Activated CD8-positive, alpha-beta memory T cell treated with anti-CD3 and anti-CD28 coated beads, Interleukin-2, amount 50 U/mL, for 1 hour (primary cell): ENCODE results near the gene SMIM41.

ENCODE experiments used
- DNase-seq: peaks from one replicate; pipeline ENCODE4 v3.0.0-alpha.2; 2020; ENCODE audit errors: extremely low read depth

The SMIM41 gene

GRCh38 chr12:52079576-52080402 lies at the start of gene SMIM41:
SMIM41 (plus strand) TSS chr12:52079704; CDS start chr12:52079780, 76 bp downstream.
- no peak for DNase-seq

GRCh38 chr12:52032446-52032803 lies 47.1 kb upstream of the SMIM41 start:
- DNase-seq = no peak

GRCh38 chr12:52032804-52033445 lies 46.6 kb upstream of the SMIM41 start:
- peak; percentile 82 for DNase-seq

DNA sequence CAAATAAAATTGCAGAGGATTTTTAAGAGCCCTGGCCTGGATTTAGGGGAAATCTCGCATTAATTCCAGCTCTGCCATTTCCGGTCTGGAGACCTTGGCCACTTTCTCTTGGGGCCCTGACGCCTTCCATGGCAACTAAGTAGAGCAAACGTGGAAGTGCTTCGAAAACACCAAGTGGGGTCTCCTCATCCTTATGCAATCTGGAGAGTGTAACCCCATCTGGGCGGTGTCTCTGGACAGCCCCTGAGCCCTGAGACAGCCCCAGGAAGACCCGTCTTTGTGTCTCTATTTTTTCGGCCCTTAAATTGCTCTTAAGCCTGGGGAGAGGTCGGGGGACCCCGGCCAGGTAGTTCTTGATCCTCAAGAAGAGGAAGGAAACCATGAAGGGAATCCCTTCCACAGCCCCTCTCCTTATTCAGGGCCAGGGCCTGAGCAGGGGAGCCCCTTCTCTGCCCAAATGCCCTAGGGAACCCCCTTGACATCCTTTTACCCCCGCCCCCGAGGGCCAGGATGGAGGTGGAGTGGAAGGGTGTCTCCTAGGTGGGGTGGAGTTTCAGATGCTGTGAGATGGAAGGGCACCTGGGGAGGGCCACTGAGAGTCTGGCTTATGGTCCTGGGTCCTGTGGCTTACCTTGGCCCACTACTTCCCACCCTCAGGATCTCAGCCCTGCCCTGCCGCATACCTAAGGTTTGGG lies 45.9 kb upstream of the SMIM41 start:
- no peak for DNase-seq

DNA sequence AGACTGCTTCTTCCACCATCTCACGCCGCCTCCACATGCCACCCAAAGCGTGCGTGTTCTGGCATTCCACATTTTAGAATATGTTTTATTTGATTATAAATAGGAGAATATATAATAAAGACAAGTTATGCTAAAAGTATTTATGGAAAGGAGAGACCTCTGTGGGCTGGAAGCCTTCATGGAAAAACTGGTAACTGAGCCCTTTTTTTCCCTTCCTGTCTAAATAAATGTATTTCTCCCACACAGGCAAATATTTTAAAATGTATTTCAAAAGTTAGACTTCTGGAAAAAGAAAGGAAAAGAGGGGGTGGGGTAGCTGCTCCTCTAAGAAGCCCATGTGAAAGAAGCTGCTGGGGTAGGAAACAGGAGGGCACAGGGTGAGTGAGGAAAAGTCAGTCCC lies 44.3 kb upstream of the SMIM41 start:
- no peak for DNase-seq

DNA sequence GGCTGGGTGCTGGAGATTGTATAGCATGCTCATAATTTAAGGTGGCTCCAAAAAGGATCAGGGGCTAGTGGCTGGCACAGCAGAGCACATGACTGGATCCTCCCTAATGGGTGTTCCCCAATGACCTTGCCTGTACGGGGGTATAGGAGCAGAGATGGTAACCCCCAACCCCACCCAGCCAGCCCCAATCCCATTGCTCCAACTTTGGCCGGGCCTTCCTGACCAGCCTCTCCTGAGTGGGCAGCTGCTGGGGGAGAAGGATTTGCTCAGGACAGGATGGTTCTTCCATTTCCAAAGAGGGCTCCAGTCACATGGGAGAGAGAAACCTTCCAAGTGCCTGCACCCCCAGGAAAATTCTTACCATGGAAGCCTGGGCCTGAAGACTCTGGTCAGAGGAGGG lies 43.6 kb upstream of the SMIM41 start:
- DNase-seq = no peak

DNA sequence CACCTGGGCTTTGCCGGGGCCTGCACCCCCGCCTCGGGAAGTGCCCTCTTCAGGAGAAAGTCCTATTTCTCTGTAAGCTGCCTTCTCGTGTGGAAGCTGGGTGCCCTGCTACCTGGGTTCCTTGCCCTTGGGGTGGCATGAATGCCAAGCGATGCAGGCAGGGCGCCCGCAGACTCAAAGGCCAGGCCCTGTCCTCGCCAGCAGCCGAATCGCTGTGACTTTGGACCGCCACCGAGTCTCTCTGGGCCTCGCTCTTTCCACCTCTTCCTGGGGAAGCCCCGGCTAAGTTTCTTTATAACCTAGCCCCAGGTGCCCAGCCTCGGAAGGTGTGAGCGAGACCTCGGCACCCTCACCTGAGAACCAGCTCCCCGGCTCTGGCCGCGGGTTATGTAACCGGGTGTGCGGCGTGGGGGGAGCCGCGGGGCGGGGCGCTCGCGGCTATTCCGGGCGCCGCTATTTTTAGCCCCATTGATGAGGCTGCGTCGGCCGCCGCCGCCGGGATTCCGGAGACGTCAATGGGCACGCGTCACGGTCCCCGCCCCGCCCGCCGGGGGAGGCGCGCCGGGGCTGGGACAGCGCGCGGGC lies 42.8 kb upstream of the SMIM41 start:
- DNase-seq = peak; percentile 83

DNA sequence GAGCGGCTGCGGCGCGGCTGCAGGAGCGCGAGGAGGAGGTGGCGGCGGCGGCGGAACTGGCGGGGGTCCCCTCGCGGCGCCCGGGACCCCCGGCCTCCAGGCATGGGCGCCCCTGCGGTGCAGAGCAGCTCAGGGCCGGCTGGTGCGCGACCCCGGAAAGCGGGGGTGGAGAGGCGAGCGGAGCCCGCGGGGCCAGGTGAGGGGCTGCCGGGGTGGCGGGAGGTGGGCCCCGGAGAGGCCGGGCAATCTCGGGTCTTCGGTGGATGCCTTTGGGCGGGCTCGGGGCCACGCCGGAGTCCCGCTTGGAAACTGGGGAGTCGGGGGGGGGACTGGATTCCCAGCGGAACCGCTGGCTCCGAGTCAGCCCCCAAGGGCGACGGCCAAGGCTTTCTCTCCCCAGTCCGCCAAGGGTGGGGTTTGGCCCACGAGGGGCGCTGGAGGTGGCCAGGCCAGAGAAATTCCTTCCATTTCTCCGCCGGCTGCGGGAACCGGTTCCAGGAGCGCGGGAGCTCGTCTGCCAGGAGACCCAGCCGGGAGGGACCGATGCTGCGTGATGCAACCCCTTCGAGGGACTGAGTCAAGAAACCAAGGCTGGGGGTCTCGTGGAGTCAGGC lies 42.1 kb upstream of the SMIM41 start:
- DNase-seq = no peak

- no peak for DNase-seq
Measured at GRCh38 chr12:52038447-52038846, 41.1 kb upstream of the SMIM41 start.

- DNase-seq = no peak
Measured at GRCh38 chr12:52041035-52041434, 38.5 kb upstream of the SMIM41 start.

DNA sequence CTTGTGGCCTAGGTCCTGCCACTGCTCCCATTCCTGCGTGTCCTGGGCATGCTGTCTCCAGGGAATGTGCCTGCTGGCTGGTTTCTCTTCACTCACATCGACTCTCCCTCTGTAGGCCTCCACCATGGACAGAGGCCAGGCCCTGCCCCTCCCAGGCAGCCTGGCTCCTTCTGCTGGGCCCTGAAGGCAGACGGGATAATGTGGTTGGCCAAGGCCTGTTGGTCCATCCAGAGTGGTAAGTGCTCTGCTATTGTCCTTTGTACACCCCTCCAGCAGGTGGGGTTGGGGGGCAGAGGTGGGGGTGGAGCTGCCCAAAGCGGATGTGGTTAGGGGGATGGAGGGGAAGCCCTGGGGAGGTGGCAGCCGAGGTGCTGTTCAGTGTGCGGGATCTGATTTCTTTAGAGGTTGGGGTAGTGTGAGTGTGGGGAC lies 37.8 kb upstream of the SMIM41 start:
- DNase-seq = no peak

GRCh38 chr12:52042706-52043385 lies 36.7 kb upstream of the SMIM41 start:
- no peak for DNase-seq

- no peak for DNase-seq
Measured at GRCh38 chr12:52043386-52044212, 35.9 kb upstream of the SMIM41 start.

DNA sequence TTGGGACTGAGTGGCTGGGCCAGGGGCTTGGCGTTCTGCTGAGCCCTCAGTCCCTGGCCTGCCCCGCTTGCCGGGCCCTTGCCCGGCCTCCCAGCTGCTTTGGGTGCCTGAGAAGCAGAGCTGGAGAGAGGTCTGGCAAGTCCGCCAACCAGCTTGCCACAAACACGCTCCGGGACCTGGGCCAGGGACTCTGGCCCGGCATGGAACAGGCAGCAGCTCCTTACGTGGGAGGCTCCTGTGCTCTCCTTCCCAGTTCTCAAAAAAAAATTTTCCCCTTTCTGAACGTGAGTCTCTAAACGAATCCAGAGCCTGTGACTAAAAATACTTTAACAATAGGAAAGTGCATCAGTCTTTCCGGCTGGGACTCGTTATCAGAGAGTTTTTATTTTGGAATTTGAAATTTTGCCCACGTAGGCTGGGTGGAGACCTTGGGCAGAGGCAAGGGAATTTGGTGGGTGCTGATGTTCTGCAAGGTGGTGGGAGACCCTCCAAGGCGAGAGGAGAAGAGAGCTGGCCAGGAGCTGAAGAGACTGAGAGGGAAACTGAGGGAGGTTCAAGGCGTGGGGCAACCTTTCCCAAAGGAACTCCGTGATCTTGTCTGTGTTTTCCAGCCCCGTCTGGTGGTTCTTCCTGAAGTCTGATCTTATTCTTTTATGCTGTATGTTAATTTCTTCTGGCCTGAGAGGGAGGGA lies 35.1 kb upstream of the SMIM41 start:
- DNase-seq = no peak

DNA sequence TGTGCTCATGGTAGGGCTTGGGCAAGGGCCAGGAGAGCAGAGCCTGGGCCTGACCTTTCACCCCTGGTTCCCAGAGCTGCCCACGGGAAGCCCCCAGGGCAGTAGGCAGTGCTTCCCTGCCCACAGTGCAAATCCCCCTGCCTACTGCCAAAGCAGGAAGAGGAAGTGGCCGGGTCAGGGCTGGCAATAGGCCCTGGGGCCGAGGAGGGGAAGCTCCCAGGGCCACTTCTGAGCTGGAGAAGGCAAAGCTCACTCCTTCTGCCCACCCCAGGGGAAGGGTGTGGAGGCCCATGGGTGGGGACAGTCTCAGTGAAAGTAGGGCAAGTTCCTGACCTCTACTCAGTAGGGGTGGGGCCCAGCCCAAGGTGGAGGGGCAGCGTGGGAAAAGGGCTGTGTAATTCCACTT lies 33.7 kb upstream of the SMIM41 start:
- DNase-seq = no peak

DNA sequence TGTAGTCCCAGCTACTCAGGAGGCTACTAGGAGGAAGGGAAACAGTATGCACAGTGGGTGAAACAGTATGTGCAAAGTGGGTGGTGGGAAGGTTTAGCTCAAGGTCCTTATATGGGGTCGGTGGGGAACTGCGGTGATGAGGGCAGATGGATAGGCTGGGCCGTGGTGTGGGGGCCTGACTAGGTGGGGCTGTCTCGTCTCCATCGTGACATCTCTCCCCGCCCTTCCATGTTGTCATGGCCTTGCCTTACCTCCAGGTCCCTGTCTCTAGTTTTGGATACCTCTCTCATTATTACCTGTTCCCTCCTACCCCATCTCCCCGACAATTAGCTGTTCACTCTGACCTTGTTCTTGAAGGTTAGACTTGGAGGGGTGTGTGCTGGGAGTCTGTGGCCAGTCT lies 32.6 kb upstream of the SMIM41 start:
- no peak for DNase-seq

GRCh38 chr12:52049286-52049685 lies 30.2 kb upstream of the SMIM41 start:
- no peak for DNase-seq

DNA sequence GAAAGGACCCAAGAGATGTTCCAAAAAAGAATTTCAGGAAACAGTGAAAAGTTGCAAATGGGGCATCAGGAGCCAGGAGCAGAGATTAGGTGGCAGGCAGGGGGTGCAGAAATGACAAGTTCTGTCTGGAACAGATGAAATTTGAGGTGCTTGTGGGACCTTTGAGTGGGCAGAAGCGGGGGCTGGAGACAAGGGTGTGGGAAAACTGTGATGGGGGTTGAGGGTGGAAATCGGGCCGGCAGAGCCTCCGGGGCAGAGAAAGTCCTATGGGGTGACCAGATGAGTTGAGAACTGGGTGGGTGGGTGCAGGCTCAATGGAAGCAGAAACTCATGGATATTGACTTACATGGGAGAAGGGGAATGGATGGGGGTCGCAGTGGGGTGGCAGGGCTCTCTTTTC lies 29.8 kb upstream of the SMIM41 start:
- no peak for DNase-seq

DNA sequence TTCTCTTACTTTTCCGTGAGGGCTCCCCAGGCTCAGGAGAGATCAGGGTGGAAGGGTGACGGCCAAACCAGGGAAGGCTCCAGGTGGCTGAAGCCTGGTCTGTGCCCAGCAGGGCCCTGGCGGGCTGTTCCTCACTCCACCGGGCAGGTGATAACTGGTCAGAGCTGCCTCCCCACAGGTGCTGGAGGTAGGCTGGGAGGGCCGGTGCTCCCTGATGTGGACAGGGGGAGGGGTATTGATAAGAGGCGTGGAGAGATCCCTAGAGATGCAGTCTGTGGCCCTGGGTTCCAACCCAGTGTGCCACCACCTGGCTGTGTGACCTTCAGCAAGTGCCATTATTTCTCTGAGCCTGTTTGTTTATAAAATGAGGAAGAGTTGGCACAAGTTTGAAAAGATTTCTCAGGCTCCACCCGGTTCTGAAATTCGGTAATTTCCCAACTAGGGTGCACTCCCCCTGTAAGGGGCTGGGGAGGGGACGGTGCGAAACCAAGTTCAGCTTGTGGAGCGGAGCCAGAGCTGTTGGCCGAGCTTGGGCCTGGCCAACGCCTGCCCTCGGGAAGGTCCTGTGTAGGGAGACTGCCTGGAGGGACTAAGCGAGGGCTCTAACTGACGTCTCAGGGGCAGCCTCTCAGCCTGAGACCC lies 29.3 kb upstream of the SMIM41 start:
- DNase-seq = no peak
